ENCODE results near the gene ABCA3.

DNA sequence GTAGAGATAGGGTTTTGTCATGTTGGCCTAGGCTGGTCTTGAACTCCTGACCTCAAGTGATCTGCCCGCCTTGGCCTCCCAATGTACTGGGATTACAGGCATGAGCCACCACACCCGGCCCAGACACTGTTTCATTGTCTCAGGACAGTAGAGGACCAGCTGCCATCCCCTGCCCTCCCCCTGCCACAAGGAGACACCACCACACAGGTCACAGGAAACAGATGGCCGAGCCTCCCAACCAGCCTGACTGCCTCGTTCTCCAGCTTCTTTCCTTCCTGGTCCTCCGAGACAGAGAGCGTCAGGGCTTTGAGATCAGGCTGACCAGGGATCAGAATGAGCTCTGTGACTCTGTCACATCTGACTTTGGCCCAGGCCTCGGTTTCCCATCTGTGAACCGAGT lies 51.8 kb downstream of the ABCA3 start:
- TF ChIP-seq POLR2A (IDR thresholded peaks at IDR 0.05) (no peak), POLR2AphosphoS5 (IDR thresholded peaks at IDR 0.05) (no peak), EP300 (IDR thresholded peaks at IDR 0.05) (no peak)
- TF ChIP-seq, protein P1, sequence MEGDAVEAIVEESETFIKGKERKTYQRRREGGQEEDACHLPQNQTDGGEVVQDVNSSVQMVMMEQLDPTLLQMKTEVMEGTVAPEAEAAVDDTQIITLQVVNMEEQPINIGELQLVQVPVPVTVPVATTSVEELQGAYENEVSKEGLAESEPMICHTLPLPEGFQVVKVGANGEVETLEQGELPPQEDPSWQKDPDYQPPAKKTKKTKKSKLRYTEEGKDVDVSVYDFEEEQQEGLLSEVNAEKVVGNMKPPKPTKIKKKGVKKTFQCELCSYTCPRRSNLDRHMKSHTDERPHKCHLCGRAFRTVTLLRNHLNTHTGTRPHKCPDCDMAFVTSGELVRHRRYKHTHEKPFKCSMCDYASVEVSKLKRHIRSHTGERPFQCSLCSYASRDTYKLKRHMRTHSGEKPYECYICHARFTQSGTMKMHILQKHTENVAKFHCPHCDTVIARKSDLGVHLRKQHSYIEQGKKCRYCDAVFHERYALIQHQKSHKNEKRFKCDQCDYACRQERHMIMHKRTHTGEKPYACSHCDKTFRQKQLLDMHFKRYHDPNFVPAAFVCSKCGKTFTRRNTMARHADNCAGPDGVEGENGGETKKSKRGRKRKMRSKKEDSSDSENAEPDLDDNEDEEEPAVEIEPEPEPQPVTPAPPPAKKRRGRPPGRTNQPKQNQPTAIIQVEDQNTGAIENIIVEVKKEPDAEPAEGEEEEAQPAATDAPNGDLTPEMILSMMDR (IDR thresholded peaks at IDR 0.05) = no peak

Measured in sigmoid colon (tissue), 4 donors.